GM19397 (cell line): ENCODE data around the gene RBM20.

Experiments
- ATAC-seq: cut with Tn5 transposase; IDR thresholded peaks from one replicate; pipeline ENCODE4 v1.9.1; 2021; ENCODE audit warnings: mild to moderate bottlenecking, moderate library complexity; ENCODE audit not compliant: unreplicated experiment

Gene RBM20

DNA sequence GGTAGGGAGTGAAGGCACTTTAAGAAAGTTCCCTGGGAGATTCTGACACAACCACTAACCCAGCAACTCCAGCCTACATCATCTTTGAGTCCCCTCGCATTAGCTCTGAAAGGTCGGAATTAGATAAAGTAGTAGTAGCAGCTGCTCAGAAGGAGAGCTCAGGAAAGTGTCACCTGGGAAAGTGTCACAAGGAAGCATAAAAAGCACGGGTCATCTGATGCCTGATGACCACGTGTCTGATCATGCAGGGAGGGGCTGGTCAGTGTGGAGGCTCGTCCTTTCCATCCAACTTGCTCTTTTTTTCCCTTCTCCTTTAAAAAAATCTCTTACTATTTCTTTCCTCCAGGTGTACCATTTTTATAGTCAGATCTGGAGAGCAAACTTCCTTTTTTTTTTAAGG lies 180.5 kb downstream of the RBM20 start:
- no peak for ATAC-seq

DNA sequence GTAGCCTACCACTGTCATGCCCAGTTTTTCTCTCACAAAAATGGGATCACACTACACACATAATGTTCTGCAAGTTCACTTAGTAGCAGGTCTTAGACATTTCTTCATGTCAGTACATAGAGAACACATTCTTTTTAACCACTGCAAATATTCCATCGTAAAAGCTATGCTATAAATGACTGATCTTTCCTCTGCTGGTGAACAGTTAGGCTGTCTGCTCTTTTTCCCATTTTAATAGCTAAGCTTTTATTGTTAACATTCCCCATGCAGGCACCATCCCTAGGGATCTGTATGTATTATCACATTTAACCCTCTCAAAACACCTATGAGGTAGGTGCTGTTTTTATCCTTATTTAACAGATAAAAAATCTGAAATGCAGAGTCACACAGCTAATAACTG lies 181.4 kb downstream of the RBM20 start:
- no peak for ATAC-seq

DNA sequence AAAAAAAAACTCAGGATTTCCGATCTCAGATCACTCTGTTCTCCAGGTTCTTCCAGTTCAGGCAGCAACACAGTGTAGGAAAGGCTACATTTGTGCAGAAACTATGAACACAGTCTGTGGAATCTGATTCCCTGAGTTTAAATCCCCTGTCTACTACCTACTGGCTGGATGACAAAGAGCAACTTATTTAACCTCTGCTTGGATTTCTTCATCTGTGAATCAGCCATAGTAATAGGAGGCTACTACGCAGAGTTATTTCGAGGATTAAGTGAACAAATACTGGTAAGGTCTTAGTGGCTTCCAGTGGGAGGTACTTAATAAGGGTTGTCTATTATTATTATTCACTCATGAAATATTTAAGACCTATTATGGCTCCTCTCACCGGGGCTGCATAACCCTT lies 183.3 kb downstream of the RBM20 start:
- ATAC-seq, result no peak

DNA sequence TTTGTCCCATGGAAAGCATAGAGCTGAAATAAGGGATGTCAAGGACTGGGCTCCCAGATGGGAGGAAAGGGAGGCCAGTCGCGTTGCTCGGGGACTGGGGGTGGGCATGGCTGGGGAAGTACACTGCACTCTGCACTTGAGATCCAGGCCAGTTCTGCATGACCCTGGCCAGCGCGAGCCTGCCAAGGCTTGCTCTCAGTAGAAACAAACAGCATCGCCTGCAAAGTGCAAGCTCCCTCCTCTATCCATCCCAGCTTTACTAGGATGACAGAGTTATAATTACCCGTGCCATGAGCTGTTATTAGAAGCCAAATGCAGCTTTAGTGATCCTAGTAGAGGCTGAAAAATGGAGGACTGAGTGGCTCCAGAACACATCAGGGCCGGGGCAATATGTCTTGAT lies 183.7 kb downstream of the RBM20 start:
- no peak for ATAC-seq

DNA sequence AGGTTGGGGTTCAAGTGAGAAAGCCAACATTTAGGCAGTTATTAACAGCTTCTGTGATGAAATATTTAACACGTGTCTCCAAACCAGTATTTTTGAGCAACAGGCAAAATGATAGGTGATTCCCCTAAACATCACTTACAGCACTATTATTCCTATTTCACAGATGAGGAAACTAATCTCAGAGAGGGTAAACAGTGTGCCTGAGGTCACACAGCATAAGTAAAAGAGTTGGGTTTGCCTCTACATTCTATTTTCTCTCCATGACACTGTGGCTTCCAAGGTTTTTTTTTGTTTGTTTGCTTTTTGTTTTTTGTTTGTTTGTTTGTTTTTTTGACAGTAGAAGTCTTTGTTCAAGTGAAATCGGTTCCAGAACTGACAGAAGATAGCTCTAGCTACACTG lies 184.4 kb downstream of the RBM20 start:
- ATAC-seq, result no peak

DNA sequence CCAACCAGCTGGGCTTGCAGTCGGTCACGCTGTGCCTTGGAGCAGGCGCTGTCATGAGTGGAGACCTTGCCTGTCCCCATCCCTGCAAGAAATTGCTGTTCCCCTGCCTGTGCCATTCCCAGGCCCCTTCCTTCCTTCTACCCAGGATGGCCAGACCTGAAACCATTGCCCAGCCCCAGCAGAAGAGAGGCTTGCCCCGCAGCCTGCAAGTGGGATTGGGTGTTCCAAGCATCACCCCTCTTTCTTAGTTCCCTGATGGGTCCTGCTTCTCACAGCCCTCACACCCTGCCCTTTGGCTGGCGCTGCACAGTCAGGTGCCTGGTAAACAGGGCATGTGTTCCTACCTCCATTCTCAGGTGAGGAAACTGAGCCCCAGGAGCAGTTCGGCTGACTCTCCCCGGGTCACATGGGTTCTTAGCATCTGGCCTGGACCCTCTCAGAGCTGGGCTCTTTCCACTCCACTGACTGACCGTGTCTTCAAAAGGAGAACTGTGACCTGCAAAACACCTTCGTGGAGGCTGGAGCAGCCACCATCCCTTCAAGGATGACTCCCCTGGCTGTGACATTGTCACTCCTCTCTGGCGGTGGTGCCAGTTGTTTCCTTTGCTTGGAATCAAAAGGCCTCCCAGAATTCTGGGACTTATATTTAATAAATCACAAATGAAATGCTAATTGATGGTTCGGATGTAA lies 185.7 kb downstream of the RBM20 start:
- ATAC-seq, result no peak

DNA sequence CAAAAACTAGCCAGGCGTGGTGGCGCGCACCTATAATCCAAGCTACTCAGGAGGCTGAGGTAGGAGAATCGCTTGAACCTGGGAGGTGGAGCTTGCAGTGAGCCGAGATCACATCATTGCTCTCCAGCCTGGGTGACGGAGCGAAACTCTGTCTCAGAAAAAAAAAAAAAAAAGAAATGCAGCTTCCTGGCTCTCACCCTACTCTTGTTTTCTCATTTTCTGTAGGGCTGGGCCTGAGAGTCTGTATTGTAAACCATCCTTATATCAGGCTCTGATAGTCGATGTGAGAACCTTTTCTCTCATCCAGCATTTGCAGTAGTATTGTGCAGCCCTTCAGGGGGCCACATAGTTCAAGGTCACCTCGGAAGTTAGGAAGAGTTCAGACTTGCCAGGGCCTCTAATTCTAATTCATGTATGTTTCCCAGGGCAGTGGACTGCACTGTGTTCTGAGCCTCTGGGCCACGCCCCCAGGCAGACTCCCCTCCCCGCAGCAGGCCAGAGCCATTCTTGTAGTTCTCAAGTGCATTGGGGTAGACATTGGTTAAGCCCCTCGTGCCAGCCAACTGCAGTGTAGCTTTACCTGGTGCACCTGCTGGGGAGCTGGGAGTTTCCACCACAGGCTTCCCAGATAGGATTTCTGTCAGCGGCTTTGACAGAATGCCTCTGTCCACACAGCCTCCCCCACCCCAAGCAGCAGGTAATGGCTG lies 189.3 kb downstream of the RBM20 start:
- no peak for ATAC-seq

DNA sequence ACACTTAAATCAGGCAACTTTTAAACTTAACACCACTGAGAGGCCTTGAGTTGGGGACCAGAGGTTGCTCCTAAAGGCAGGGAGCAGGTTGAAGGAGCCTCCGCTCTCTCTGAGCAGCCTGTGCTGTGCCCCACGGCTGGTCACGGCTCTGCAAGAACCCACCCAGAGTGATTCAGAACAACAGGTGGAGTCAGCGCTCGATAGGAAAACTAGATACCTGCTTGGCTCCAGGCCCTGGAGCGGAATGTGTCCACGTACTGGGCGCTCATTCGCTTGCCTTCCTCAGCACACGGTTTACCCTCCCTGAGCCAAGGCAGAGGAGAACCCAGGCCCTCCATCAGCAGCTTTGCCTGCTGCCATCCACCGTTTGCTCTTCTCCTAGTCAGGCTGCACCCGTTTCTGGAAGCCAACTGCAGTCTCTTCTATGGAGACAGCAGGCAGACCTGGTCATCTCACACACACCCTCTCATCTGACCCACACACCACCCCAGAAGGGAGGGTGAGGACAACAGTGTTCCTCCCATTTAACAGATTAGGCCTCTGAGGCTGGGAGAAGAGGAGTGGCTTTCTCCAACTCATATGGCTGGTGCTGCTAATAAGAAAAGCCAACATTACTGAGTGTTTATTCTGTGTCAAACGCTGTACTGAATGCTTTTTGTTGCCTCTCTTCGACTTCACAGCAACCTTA lies 189.9 kb downstream of the RBM20 start:
- no peak for ATAC-seq

DNA sequence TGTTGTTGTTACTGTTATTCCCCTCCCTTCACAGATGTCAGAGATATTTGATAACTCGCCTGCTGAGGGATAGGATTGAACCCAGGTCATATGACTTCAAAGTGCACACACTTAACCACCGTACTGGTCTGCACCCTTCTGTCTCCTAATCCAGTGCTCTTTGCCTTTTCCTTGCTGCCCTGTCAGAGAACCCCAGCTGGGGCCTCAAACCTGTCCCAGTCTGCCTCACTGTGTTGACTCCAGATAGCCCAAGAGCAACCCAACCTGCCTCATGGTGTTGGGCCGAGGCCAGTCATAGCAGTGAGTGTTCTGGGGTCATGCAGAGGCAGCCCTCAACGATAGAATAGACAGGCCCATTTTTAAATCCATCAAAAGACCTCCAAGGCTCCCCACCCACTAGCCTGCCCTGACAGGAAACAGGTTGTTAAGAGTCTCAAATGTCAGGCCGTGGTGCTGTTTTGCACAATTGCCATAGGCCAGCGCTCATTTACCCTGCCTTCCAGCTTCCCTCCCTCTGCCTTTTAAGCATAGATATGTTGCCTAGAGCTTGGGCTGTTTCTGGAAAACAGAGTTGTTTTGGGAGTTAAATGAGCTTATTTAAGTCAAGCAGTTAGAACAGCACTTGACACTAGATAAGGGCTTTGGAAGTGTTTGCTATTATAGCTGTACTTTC lies 190.6 kb downstream of the RBM20 start:
- no peak for ATAC-seq

DNA sequence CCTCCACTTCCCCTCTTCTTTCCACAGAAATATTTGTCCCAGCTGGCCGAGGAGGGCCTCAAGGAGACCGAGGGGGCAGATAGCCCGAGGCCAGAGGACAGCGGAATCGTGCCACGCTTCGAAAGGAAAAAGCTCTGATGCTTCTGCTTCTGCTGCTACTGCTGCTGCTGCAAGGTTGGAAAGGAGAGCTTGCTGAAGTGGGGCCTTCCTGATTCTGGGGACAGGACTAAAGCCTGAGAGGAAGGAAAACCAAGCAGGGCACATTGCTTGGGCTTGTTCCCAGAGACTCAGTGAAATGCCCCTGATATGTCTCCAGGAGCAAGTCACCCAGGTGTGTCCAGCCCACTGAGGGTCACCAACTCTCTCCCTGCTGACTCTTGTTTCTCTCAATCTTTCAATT lies 191.7 kb downstream of the RBM20 start:
- ATAC-seq, result no peak

DNA sequence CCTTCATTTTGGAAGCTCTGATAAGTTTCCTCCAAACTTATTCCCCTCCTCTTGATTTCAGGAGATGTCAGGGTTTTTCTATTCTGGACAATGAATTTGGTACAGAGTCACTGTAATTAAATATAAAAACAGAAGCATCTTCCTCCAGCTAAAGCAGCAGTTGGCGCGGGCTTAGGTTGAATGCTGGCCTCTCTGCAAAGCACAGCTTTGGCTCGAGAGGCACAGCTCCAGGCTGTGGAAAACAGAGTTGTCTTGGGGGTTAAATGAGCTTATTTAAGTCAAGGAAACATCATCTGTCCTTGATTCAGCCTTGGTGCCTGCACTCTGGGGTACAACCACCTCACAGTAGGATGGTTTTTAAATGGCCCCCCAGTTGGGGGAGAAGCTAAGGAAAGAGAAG lies 192.6 kb downstream of the RBM20 start:
- ATAC-seq, result no peak

DNA sequence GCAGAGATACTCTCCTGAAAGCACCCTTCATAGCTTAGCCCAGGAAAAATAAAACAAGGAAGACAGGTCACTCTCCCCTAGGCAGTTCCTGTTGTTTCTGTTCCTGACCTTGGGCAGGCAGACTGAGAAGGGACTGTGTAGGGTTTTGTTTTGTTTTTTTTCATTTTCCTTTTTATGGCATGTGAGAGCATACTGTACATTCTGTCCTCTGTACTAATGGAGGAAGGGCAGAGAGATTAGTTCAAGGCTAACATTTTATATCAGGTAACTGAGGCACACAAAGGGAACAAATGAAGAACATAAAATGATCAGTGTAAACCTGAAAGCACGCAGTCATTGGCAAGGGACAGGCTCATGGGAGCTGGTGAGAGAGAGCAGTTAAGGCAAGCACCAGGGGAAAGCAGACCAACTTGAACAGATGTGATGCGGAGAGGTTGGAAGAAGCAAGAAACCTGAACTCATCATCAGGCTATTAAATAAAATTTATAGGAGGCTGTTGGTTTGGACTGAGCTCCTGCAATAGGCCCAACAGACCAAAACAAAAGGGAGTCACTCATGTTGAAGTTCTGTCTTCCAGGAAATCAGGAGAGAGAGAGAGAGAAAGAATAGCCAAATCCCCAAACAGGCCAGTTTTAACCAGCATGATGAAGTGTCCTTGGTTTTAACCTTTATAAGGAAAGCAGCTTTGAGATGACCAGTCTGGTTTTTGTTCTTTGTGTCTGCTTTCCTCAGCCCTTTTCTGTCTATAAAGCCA lies 193.5 kb downstream of the RBM20 start:
- no peak for ATAC-seq

DNA sequence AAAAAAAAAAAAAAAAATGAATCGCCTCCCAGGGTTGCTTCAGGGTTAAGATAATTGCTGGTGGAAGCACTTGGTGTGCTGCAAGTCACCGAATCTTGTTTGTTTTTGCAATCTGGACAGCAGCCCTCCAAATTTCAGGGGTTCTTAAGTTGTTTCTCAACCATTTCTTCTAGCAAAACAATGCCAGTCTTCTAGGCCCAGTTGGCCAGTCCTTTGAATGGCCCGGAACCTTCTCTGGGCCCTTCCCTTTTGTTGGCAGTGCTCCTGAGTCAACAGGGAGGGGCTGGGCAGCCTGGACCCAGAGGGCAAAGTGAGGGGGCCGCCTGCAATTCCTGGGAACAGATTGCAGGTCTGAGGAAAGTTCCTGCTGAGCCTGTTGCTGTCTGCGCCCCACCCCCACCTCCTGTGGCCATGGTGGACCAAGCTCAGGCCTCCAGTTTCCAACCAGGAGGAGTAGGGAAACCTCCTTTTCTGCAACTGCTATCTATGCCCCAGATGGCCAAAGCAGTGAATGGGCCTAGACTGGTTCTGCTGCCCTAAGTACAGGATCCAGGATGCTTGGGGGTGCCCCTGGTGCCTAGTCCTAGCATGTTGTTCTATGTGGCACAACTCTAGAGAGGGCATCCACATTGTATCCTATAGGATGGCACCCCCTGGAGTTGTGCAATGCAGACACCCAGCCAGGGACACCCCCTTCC lies 196.2 kb downstream of the RBM20 start:
- no peak for ATAC-seq

DNA sequence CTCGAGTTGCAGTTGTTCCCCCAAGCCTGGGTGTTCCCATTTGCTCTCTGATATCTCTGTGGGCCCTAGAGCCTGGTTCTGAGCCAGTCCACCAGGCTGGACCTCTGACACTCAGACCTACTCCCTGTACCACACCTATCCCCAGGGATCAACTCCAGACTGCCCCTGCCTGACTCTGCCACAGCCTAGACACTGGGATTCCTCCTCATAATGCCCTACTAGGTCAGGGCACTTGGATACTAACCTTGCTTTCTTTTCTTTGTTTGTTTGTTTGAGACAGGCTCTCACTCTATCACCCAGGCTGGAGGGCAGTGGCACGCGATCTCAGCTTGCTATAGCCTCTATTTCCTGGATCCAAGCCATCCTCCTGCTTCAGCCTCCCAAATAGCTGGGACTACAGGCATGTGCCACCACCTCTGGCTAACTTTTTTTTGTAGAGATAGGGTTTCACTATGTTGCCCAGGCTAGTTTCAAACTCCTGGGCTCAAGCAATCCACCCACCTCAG lies 196.8 kb downstream of the RBM20 start:
- no peak for ATAC-seq

DNA sequence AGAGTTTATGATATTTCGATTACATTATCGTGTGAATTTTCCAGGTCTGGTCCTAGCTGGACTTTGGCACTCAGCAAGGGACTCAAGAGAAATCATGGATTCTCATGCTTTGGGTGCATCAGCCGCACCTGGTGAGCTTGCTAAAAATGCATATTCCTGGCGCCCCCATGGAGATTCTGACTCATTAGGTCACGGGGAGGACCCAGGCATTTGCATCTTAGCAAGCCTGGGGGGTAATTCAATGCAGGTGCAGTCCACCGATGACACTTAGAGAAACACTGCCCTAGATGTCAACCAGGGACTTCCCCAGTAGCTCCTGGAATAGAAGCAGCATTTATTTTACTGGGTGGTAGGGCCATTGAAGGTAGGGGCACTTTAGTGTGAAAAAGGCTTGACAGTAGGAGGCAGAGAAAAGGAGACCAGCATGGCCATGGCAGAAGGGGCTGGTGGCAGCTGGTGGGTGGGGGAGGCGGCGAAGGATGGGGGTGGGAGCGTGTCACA lies 197.7 kb downstream of the RBM20 start:
- peak; percentile 69 for ATAC-seq

DNA sequence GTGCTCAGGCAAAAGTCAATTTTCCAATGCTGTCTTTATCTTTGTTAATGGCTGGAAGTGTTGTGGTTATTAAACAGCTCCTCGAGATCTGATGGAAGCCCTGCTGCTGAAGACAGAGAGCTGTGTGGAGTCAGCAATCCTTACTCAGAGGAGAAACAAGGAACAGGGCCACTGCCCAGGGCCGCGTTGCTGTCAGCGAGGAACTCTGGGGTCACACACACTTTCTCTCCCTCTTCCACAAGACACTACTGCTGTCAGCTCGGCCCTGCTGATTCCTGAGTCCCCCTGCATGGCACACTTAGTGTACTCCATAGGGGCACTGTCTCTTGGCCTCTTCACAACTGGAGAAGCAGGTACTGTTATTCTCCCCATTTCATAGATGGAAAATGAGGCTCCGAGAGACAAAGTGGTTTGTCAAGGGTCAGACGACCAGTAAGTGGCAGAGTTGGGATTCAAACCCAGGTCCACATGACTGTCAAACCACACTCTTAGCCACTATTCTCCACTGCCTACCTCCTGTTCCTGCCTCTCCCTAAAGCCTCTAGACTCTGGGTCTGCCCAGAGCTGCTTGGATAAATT lies 198.3 kb downstream of the RBM20 start:
- no peak for ATAC-seq

DNA sequence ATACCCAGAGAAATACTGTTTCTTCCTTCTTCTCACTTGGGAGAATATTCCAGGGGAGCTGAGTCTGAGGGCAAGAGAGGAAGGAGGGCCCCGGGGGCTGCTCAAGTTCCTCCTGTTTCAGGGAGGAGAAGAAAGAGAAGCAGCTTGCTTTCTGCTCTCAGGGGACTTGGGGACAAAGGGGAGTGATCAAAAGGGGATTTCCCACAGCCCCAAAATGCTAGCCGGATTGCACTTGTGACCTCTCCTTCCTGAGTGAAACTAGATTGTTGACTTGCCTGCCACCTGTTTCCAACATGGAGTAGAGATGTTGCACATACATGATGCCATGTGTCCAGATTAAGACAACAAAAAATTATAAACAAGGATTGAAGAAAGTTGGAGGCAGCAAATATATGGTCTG lies 198.9 kb downstream of the RBM20 start:
- peak; percentile 69 for ATAC-seq

DNA sequence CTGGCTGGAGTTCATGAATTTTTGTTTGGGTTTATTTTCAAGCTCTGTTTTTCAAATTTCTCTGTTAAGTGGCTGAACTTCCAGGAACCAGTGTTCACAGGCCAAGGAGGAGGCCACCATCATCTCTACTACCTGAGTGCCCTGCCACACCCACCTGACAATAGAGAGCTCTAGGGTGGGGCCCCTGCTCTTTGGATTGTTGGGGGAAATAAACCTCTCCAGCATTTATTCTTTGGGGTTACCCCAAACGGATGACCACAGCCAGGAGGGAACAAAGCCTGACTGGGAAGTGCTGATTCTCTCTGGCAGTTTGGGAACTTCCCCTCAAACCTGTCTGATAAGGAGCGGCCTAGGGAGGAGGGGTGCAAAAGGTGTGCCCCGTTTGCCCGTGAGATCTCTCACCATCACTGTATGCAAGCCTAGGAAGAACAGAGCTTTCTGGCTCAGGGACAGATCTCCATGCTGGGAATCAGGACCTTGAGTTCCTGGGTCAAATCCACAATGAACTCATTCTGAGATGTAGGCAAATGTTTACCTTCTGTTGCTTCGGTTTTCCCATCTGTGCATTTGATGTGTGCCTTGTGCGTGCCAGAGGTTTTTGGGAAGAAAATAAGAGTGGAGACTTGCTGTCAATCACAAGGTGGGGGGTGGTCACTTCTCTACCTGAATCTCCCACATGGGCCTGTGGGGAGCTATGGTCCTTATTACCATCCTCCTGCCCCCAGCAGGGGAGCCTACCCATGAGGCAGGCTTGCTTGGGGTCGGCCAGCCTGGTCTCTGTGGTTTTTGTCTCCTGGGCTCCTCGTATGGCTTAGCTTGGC lies 199.9 kb downstream of the RBM20 start:
- no peak for ATAC-seq

DNA sequence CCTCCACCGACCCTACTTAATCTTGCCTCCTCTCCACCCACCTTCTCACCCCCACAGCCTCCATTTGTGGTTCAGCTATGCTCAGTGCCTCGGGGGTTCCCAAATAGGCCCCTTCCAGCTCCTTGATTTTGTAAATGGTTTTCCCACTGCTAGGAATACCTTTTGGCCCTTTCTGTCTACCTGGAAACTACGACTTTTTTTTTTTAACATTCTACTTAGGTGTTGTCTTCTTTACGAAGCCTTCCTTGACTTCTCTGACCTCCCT lies 200.4 kb downstream of the RBM20 start:
- no peak for ATAC-seq
